ENCODE results near the gene CDKN2D. TPM values are rescaled to one million over a fixed set of nuclear protein-coding genes. Genes with fewer than 3 reads are reported as not detected.

CDKN2D gene
- total and polyA plus RNA-seq, 2 of the 8 experiments (the other 6 are each of a cell fraction or from before 2014, with no cell fraction given) = 3.0 to 4.0 TPM

DNA sequence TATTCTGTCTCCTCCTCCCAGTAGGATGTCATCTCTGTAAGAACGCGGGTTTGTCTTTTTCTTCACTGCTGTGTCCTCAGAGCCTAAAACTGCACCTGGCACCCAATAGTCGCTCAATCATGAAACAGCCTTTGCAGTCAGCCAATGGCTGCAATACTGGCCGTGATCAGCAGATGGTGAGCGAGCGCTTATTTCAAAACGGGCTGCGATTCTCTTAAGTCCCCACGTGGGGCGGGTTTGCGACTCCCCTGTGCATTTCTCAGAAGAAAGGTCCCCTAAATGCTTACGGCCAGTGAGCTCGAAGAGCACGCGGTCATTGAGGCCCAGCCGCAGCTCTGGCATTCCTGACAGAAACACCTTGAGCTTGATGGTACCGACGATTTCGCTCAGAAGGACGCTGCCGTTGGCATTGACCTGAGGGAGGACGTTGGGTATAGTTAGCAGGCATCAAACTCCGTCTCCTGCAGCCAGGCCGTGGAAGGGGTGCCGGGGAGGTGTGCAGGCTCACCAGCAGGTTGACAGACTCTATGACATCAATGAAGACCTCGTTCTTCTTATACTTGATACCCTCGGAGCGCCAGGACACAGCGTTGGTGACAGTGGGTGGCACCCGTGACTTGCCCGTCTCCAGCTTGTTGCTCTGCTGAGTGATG, 12.3 kb upstream of the CDKN2D start:
- no peak overlapping the region for H3K4me3 ChIP-seq (ENCODE audit: extremely low read depth in 1 of 4, insufficient read depth in 2 of 4, low read depth in 3 of 4, low read length in 4 of 4)
- no peaks in the 10 kb centered on the region; a peak in 1 of 7 replicates for H3K4me1 ChIP-seq (replicated peaks in 1 of 4; ENCODE audit: control insufficient read depth in 3 of 4, insufficient read depth in 4 of 4, low read length in 3 of 4)
- WGBS, 2 experiments (ENCODE audit: extremely low coverage in 1 of 2, insufficient coverage in 1 of 2, insufficient read length in 1 of 2, insufficient replicate concordance in 2 of 2, low coverage in 1 of 2, low lambda C conversion rate in 2 of 2, missing lambda C conversion rate in 1 of 2) = 64% methylated on average over 31 of the region's 31 CpGs; no CpG with 5 or more reads in 1 of the 2 experiments
- no peak overlapping the region for H3K14ac ChIP-seq (ENCODE audit: insufficient read length)
- ChIA-PET POLR2A (ENCODE audit: partially characterized antibody) (interaction anchor here (0.6 to 6.8 kb wide), 27 partner anchors 8 to 607 kb away, joined by 3 to 33 read pairs (median 5); partner anchors contain the start of genes QTRT1 and SLC44A2), CTCF (ENCODE audit: partially characterized antibody) (interaction anchor here (0.6 to 8.7 kb wide), 59 partner anchors 8 to 607 kb away, joined by 3 to 267 read pairs (median 7); partner anchors contain the start of genes DNM2, QTRT1 and SLC44A2)
- H3K9ac ChIP-seq (replicated peaks in 1 of 4; ENCODE audit: extremely low read depth in 1 of 4, low read depth in 3 of 4, low read length in 3 of 4) = no peak overlapping the region
- no peak overlapping the region for H3K23ac ChIP-seq (ENCODE audit: insufficient read length)
- DNase-seq (ENCODE audit: low read depth in 1 of 2, low spot score in 2 of 2) (peak; percentile 90 to 94), FAIRE-seq (peak; percentile 85)
- H3K27me3 ChIP-seq (replicated peaks in 1 of 4; ENCODE audit: control insufficient read depth in 3 of 4, extremely low read depth in 1 of 4, insufficient read depth in 3 of 4, low read length in 3 of 4) = no peaks in the 10 kb centered on the region
- H2BK5ac ChIP-seq (ENCODE audit: low read depth, low read length) = no peak overlapping the region
- H3K4me2 ChIP-seq (ENCODE audit: insufficient read depth in 1 of 2, low read depth in 2 of 2, low read length in 2 of 2) = no peak overlapping the region
- H4K20me1 ChIP-seq (replicated peaks in 1 of 2; ENCODE audit: control insufficient read depth in 1 of 2, insufficient read depth in 2 of 2, low read length in 2 of 2) = peaks cover 2 to 6% of the 10 kb centered on the region in 2 experiments
- H2BK12ac ChIP-seq (ENCODE audit: low read depth, low read length) = no peak overlapping the region
- no peak overlapping the region for H4K8ac ChIP-seq (ENCODE audit: extremely low read depth, insufficient read depth, low read length)
- H3K9me3 ChIP-seq (ENCODE audit: insufficient read depth in 2 of 2, low read depth in 1 of 2, low read length in 1 of 2) = no peaks in the 10 kb centered on the region
- no peak overlapping the region for H3K4ac ChIP-seq (replicated peaks; ENCODE audit: insufficient read length, low read depth, low read length)
- no peak overlapping the region for H2AFZ ChIP-seq (ENCODE audit: low read length)
- H3K23me2 ChIP-seq (ENCODE audit: low read depth, low read length) = no peaks in the 10 kb centered on the region
- no peak overlapping the region for H2AK5ac ChIP-seq (ENCODE audit: low read depth, low read length)
- H4K5ac ChIP-seq (ENCODE audit: insufficient read length, low read depth, low read length) = no peak overlapping the region
- H3K79me1 ChIP-seq (ENCODE audit: low read depth, low read length) = peaks cover 3% of the 10 kb centered on the region; the same call in 1 of the 2 replicates
- H2BK120ac ChIP-seq (replicated peaks; ENCODE audit: low read depth, low read length) = no peak overlapping the region
- H2BK15ac ChIP-seq (ENCODE audit: low read length) = no peak overlapping the region
- H2BK20ac ChIP-seq (ENCODE audit: low read length) = no peak overlapping the region
- H4K91ac ChIP-seq (replicated peaks; ENCODE audit: insufficient read length, low read length) = no peak overlapping the region
- H3K56ac ChIP-seq (replicated peaks; ENCODE audit: insufficient read length, low read depth, low read length) = no peak overlapping the region
- no peaks in the 10 kb centered on the region; a peak in 1 of 4 replicates for H3K79me2 ChIP-seq (ENCODE audit: control insufficient read depth in 1 of 2, insufficient read depth in 2 of 2, low read length in 2 of 2)
- peaks cover 12 to 38% (median 29%) of the 10 kb centered on the region in 4 experiments for H3K36me3 ChIP-seq (ENCODE audit: control insufficient read depth in 2 of 4, insufficient read depth in 4 of 4, low read length in 3 of 4)
- H3K27ac ChIP-seq (ENCODE audit: low read depth, low read length) = no peak overlapping the region
- H3K18ac ChIP-seq (ENCODE audit: extremely low read depth, low read length) = no peak overlapping the region
- TF ChIP-seq POLR2A (IDR thresholded peaks at IDR 0.05; ENCODE audit: control extremely low read depth in 1 of 2, low read depth in 2 of 2, low read length in 2 of 2) = no peak
- 0 out of 2 replicates have a peak, but pooled peaks have one; percentile 23 for TF ChIP-seq GABPA (IDR thresholded peaks at IDR 0.05; ENCODE audit: borderline replicate concordance, insufficient read depth, low read length)
- no peak for TF ChIP-seq RXRA (IDR thresholded peaks at IDR 0.05; ENCODE audit: insufficient read depth, low read depth, low read length)
- peak; percentile 59 for TF ChIP-seq TAF7 (optimal IDR thresholded peaks at IDR 0.05; ENCODE audit: borderline replicate concordance, low read depth, low read length)
- TF ChIP-seq, protein P1, sequence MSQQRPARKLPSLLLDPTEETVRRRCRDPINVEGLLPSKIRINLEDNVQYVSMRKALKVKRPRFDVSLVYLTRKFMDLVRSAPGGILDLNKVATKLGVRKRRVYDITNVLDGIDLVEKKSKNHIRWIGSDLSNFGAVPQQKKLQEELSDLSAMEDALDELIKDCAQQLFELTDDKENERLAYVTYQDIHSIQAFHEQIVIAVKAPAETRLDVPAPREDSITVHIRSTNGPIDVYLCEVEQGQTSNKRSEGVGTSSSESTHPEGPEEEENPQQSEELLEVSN (IDR thresholded peaks at IDR 0.05) = peak; percentile 62
- TF ChIP-seq, protein P2, sequence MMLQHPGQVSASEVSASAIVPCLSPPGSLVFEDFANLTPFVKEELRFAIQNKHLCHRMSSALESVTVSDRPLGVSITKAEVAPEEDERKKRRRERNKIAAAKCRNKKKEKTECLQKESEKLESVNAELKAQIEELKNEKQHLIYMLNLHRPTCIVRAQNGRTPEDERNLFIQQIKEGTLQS (IDR thresholded peaks at IDR 0.05; ENCODE audit: insufficient read depth, low read depth, low read length) = peak; percentile 66; the same call in 1 of the 2 replicates
- TF ChIP-seq TAF1 (IDR thresholded peaks at IDR 0.05; ENCODE audit: low read depth, low read length) = 0 out of 2 replicates have a peak, but pooled peaks have one; percentile 30
- TF ChIP-seq EP300 (IDR thresholded peaks at IDR 0.05; ENCODE audit: borderline replicate concordance in 1 of 2, low read depth in 2 of 2, low read length in 2 of 2) = no peak
- TF ChIP-seq RAD21 (IDR thresholded peaks at IDR 0.05 in 1 of 2, conservative IDR thresholded peaks at IDR 0.05 in 1 of 2; ENCODE audit: low read depth in 2 of 2, low read length in 2 of 2) = peak; percentile 96 to 97
- peak; percentile 55; the same call in 1 of the 2 replicates for TF ChIP-seq YY1 (IDR thresholded peaks at IDR 0.05; ENCODE audit: low read depth, low read length)

Data from H1 (cell line).